IMR-90 (cell line): ENCODE data around the gene MYH16. TPM values are rescaled to one million over a fixed set of nuclear protein-coding genes. Genes with fewer than 3 reads are reported as not detected.

Experiments
- ATAC-seq: fragments of 200-7000 bp; cut with Tn5 transposase; 2 replicates; pipeline ENCODE4 v1.9.1; 2020; ENCODE audit warnings: low read depth, mild to moderate bottlenecking, moderate library complexity
- BruUV-seq: library from RNA; stranded (reverse); fragments of 400-500 nt; replicated peaks from 2 replicates; lab custom pipeline; 2021; lab: Mats Ljungman, UMichigan
- CTCF ChIA-PET: fragments of 300-600 bp; formaldehyde crosslinking; extraction: SDS; loops from one replicate; lab custom pipeline; 2021; ENCODE audit warnings: antibody characterized with exemption; lab: Yijun Ruan, JAX
- POLR2A ChIA-PET: fragments of 300-600 bp; sonication (Branson Sonifier 250); formaldehyde crosslinking; loops from one replicate; lab custom pipeline; 2022; ENCODE audit warnings: antibody characterized with exemption; ENCODE audit not compliant: unreplicated experiment; lab: Charles Lee
- DNase-seq: peaks from one replicate; pipeline ENCODE4 v3.0.0; 2013
- H2AFZ ChIP-seq: replicated peaks from 2 replicates; pipeline ENCODE3; 2013; ENCODE audit warnings: low read length, mild to moderate bottlenecking; ENCODE audit not compliant: poor library complexity
- H2AK5ac ChIP-seq: 2 replicates; pipeline ENCODE4 v1.6.1; 2013; ENCODE audit warnings: low read depth, low read length, inconsistent platforms
- H2AK9ac ChIP-seq: replicated peaks from 2 replicates; pipeline ENCODE3; 2013; ENCODE audit warnings: mild to moderate bottlenecking, low read depth, low read length, moderate library complexity; ENCODE audit not compliant: poor library complexity
- H2BK120ac ChIP-seq: 2 replicates; pipeline ENCODE4 v1.6.1; 2013; ENCODE audit warnings: low read depth, low read length, inconsistent platforms
- H2BK15ac ChIP-seq: 3 replicates; pipeline ENCODE4 v1.6.1; 2013; ENCODE audit warnings: low read depth, low read length, inconsistent platforms
- H2BK20ac ChIP-seq: 2 replicates; pipeline ENCODE4 v1.6.1; 2013; ENCODE audit warnings: low read depth, mild to moderate bottlenecking, inconsistent platforms, low read length, moderate library complexity
- H2BK5ac ChIP-seq: 2 replicates; pipeline ENCODE4 v1.6.1; 2013; ENCODE audit warnings: mild to moderate bottlenecking, low read depth, low read length, inconsistent platforms; ENCODE audit not compliant: poor library complexity, severe bottlenecking
- H3K14ac ChIP-seq: replicated peaks from 2 replicates; pipeline ENCODE4 v1.6.1; 2013; ENCODE audit warnings: low read depth, low read length, inconsistent platforms
- H3K18ac ChIP-seq: 2 replicates; pipeline ENCODE4 v1.6.1; 2013; ENCODE audit warnings: low read depth, low read length, control low read depth
- H3K23ac ChIP-seq: 2 replicates; pipeline ENCODE4 v1.6.1; 2013; ENCODE audit warnings: low read depth, low read length, inconsistent platforms
- H3K27ac ChIP-seq: 2 replicates; pipeline ENCODE4 v1.5.1; 2013; ENCODE audit warnings: mild to moderate bottlenecking, control low read depth, low read length; ENCODE audit not compliant: insufficient read depth
- H3K27me3 ChIP-seq: 2 replicates; pipeline ENCODE4 v1.6.1; 2013; ENCODE audit warnings: low read length; ENCODE audit not compliant: control insufficient read depth, insufficient read depth
- H3K36me3 ChIP-seq: 2 replicates; pipeline ENCODE4 v1.6.1; 2013; ENCODE audit warnings: low read length, mixed read lengths; ENCODE audit not compliant: control insufficient read depth, insufficient read depth
- H3K4ac ChIP-seq: 2 replicates; pipeline ENCODE4 v1.6.1; 2013; ENCODE audit warnings: low read depth, low read length, inconsistent platforms
- H3K4me1 ChIP-seq: 2 replicates; pipeline ENCODE4 v1.6.1; 2013; ENCODE audit warnings: low read length, mixed read lengths; ENCODE audit not compliant: control insufficient read depth, insufficient read depth
- H3K4me2 ChIP-seq: 2 replicates; pipeline ENCODE4 v1.6.1; 2013; ENCODE audit warnings: low read depth, mild to moderate bottlenecking, control low read depth, low read length, moderate library complexity
- H3K4me3 ChIP-seq: 2 replicates; pipeline ENCODE4 v1.5.1; 2013; ENCODE audit warnings: low read depth, mild to moderate bottlenecking, control low read depth, low read length, moderate library complexity; ENCODE audit not compliant: insufficient read depth
- H3K56ac ChIP-seq: 2 replicates; pipeline ENCODE4 v1.6.1; 2013; ENCODE audit warnings: low read length, inconsistent platforms; ENCODE audit not compliant: insufficient read depth; ENCODE audit errors: extremely low read depth
- H3K79me1 ChIP-seq, 2 experiments: 2 replicates each; pipeline ENCODE4 v1.6.1; 2013; ENCODE audit warnings: low read length in 2 of 2, inconsistent platforms in 1 of 2, low read depth in 1 of 2
- H3K9ac ChIP-seq: 2 replicates; pipeline ENCODE4 v1.6.1; 2013; ENCODE audit warnings: low read depth, low read length, control low read depth
- H3K9me1 ChIP-seq: 2 replicates; pipeline ENCODE4 v1.6.1; 2013; ENCODE audit warnings: low read length, inconsistent platforms; ENCODE audit not compliant: insufficient read depth
- H3K9me3 ChIP-seq: 2 replicates; pipeline ENCODE4 v1.6.1; 2013; ENCODE audit warnings: low read length; ENCODE audit not compliant: control insufficient read depth, insufficient read depth
- H4K20me1 ChIP-seq: 2 replicates; pipeline ENCODE4 v1.6.1; 2013; ENCODE audit warnings: low read length, inconsistent platforms; ENCODE audit not compliant: insufficient read depth
- H4K5ac ChIP-seq: 2 replicates; pipeline ENCODE4 v1.6.1; 2013; ENCODE audit warnings: mild to moderate bottlenecking, low read depth, low read length, control low read depth
- H4K8ac ChIP-seq, 2 experiments: 2 replicates each; pipeline ENCODE4 v1.6.1; 2013; ENCODE audit warnings: low read depth in 2 of 2, low read length in 2 of 2, control low read depth in 1 of 2, inconsistent platforms in 1 of 2
- H4K91ac ChIP-seq: 2 replicates; pipeline ENCODE4 v1.6.1; 2013; ENCODE audit warnings: low read depth, low read length, inconsistent platforms; ENCODE audit not compliant: insufficient read depth
- CEBPB ChIP-seq: IDR thresholded peaks from 2 replicates; pipeline ENCODE4 v1.6.1; 2012; ENCODE audit warnings: low read depth, low read length, improper control_type of control experiment
- CHD1 ChIP-seq: IDR thresholded peaks from 2 replicates; pipeline ENCODE4 v1.6.1; 2012; ENCODE audit warnings: low read depth, low read length, improper control_type of control experiment
- ELK1 ChIP-seq: fragments of 150-350 bp; IDR thresholded peaks from 2 replicates; pipeline ENCODE4 v1.6.1; 2016; ENCODE audit warnings: low read depth, mild to moderate bottlenecking, low read length, moderate library complexity, borderline replicate concordance
- FOS ChIP-seq: fragments of 150-350 bp; IDR thresholded peaks from 2 replicates; pipeline ENCODE4 v1.6.1; 2016; ENCODE audit warnings: low read depth, low read length
- MAFK ChIP-seq: IDR thresholded peaks from 2 replicates; pipeline ENCODE4 v1.6.1; 2012; ENCODE audit warnings: low read depth, low read length, improper control_type of control experiment
- MAZ ChIP-seq: IDR thresholded peaks from 2 replicates; pipeline ENCODE4 v1.6.1; 2012; ENCODE audit warnings: low read depth, mild to moderate bottlenecking, low read length, improper control_type of control experiment, moderate library complexity, borderline replicate concordance
- NFE2L2 ChIP-seq: fragments of 150-350 bp; IDR thresholded peaks from 2 replicates; pipeline ENCODE4 v1.6.1; 2016; ENCODE audit warnings: low read depth, mild to moderate bottlenecking, low read length
- POLR2A ChIP-seq: IDR thresholded peaks from 2 replicates; pipeline ENCODE4 v1.6.1; 2012; ENCODE audit warnings: mild to moderate bottlenecking, low read depth, low read length
- RAD21 ChIP-seq: IDR thresholded peaks from 2 replicates; pipeline ENCODE4 v1.6.1; 2012; ENCODE audit warnings: low read length, improper control_type of control experiment
- RCOR1 ChIP-seq: IDR thresholded peaks from 2 replicates; pipeline ENCODE4 v1.6.1; 2012; ENCODE audit warnings: mild to moderate bottlenecking, low read length, improper control_type of control experiment; ENCODE audit not compliant: insufficient replicate concordance
- RFX5 ChIP-seq: IDR thresholded peaks from 2 replicates; pipeline ENCODE4 v1.8.0; 2012; ENCODE audit warnings: low read depth, mild to moderate bottlenecking, low read length, moderate library complexity
- SMC3 ChIP-seq: fragments of 150-350 bp; IDR thresholded peaks from 2 replicates; pipeline ENCODE4 v1.6.1; 2016; ENCODE audit warnings: low read depth, mild to moderate bottlenecking, antibody characterized with exemption, low read length, moderate library complexity
- USF2 ChIP-seq: fragments of 150-350 bp; IDR thresholded peaks from 2 replicates; pipeline ENCODE4 v1.6.1; 2017; ENCODE audit warnings: mild to moderate bottlenecking, antibody characterized with exemption, low read length, low read depth
- WGBS, 2 experiments: methylation state at CpG; one replicate each; pipeline versions ENCODE4 v1.1.5 to v1.1.7; 2013; ENCODE audit warnings: missing lambda C conversion rate in 2 of 2; ENCODE audit not compliant: insufficient read length in 1 of 2; ENCODE audit errors: extremely low coverage in 2 of 2; 5-methylcytosine and 5-hydroxymethylcytosine counted together
- dilution Hi-C: fragments of 300-500 bp; cut with HindIII; formaldehyde crosslinking; loops from one replicate; pipeline ENCODE4 v1.14.3; 2018; ENCODE audit warnings: low sequenced_read_pairs; ENCODE audit not compliant: unreplicated experiment
- in situ Hi-C: fragments of 300-500 bp; cut with MboI; formaldehyde crosslinking; loops from 3 replicates; pipeline ENCODE4 v1.14.3; 2019; ENCODE audit warnings: low sequenced_read_pairs, inconsistent platforms, mixed read lengths
- intact Hi-C: fragments of 100-400 bp; cut with micrococcal nuclease; formaldehyde crosslinking; loops from 2 replicates; pipeline ENCODE4 v1.10.0; 2022
- polyA plus RNA-seq, 3 experiments: library from polyadenylated mRNA; depleted of rRNA; stranded (reverse); fragments of >200 nt; gene quantifications; 2 replicates each; pipeline ENCODE4 v1.2.3, GENCODE V29; 2012; ENCODE audit warnings: low replicate concordance in 1 of 3
- total RNA-seq: library from RNA; depleted of rRNA; stranded (reverse); fragments of >200 nt; gene quantifications from 2 replicates; pipeline ENCODE4 v1.2.3, GENCODE V29; 2012

MYH16 gene
- total and polyA plus RNA-seq, 2 of the 4 experiments (the other 2 are of a cell fraction), result 0.09 to 0.18 TPM

GRCh38 chr7:99275496-99275895 lies 2.9 kb downstream of the MYH16 start:
- no peak overlapping the region for H3K9ac ChIP-seq
- WGBS, 2 experiments, result no CpG with 5 or more reads among the region's 7 CpGs
- no peak overlapping the region for H4K8ac ChIP-seq
- H2AK5ac ChIP-seq, result no peak overlapping the region
- in situ Hi-C loops (no loop called here), intact Hi-C loops (no loop called here), dilution Hi-C loops (no loop called here)
- H3K27ac ChIP-seq, result no peak overlapping the region
- H3K4me3 ChIP-seq, result no peak overlapping the region
- no TSS peak for BruUV-seq
- ChIA-PET CTCF (no interaction called here), POLR2A (no interaction called here)
- H3K18ac ChIP-seq, result no peak overlapping the region
- H3K4ac ChIP-seq, result no peak overlapping the region
- H4K20me1 ChIP-seq, result no peaks in the 10 kb centered on the region
- ATAC-seq (no peak), DNase-seq (no peak)
- no peak overlapping the region for H2BK5ac ChIP-seq
- H3K9me3 ChIP-seq, result no peaks in the 10 kb centered on the region
- H4K5ac ChIP-seq, result no peak overlapping the region
- no peak overlapping the region for H3K56ac ChIP-seq
- H3K4me2 ChIP-seq, result no peak overlapping the region
- no peak overlapping the region for H3K14ac ChIP-seq
- no peaks in the 10 kb centered on the region for H3K36me3 ChIP-seq
- H2AK9ac ChIP-seq, result no peak overlapping the region
- no peak overlapping the region for H2AFZ ChIP-seq
- peaks cover 15% of the 10 kb centered on the region for H3K9me1 ChIP-seq
- H3K23ac ChIP-seq, result no peak overlapping the region
- peaks cover 5% of the 10 kb centered on the region; the same call in 1 of the 2 replicates for H3K4me1 ChIP-seq
- H3K79me1 ChIP-seq, result no peaks in the 10 kb centered on the region
- H2BK120ac ChIP-seq, result no peak overlapping the region
- no peak for TF ChIP-seq USF2
- no peak for TF ChIP-seq MAFK
- TF ChIP-seq RFX5, result no peak
- no peak for TF ChIP-seq CHD1
- TF ChIP-seq CEBPB, result no peak
- TF ChIP-seq MAZ, result no peak
- TF ChIP-seq ELK1, result no peak
- TF ChIP-seq RCOR1, result no peak
- TF ChIP-seq RAD21, result no peak
- no peak for TF ChIP-seq NFE2L2
- TF ChIP-seq SMC3, result no peak
- no peak for TF ChIP-seq FOS
- TF ChIP-seq POLR2A, result no peak
- H2BK15ac ChIP-seq, result no peak overlapping the region
- H4K91ac ChIP-seq, result no peak overlapping the region
- H3K27me3 ChIP-seq, result no peaks in the 10 kb centered on the region
- H2BK20ac ChIP-seq, result no peak overlapping the region
